M059J (cell line): Measurements from ENCODE around the gene DDAH1. TPM values are rescaled to one million over a fixed set of nuclear protein-coding genes. Genes with fewer than 3 reads are reported as not detected.

Source experiments
- DNase-seq: peaks from one replicate; pipeline ENCODE4 v3.0.0-alpha.2; 2012; ENCODE audit warnings: low read depth
- total RNA-seq: library from RNA; depleted of rRNA; stranded (reverse); fragments of >200 nt; shearing (Covaris generic); gene quantifications from 2 replicates; pipeline ENCODE4 v1.2.3, GENCODE V29; 2014

The DDAH1 gene
- total RNA-seq, 1 experiment from 2014 or later = 82.7 TPM

DNA sequence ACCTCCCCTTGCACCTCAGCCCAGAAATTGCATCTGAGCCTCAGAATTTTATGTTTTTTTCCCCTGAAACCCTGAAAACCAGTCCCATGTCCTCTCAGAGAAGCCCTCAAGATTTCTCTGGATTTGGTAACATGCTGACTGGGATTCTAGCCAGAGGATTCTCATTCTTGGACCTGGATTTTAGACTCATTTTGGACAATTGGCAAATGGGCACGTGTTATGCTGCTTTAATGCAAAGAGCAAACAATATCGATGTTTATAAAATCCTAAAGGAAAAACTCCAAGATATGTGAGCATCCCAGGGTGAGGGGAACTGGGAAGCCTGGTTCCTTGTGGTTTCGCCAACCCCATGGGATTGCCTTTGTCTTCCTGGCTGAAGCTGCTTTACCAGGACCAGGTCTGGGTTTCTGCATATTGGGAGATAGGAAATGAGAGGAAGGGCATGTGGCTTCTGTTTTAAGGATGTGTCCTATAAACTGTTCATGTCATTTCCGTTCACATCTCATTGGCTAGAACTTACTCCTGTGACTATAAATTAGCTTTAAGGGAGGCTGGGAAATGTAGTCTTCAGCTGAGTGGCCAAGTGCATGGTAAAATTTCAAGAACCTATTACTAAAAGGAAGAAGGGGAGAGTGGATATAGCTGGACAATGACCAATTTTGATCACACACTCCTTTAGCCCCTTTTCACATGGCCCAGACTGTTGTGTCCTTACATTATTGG lies 161.4 kb downstream of the DDAH1 start:
- DNase-seq = no peak

DNA sequence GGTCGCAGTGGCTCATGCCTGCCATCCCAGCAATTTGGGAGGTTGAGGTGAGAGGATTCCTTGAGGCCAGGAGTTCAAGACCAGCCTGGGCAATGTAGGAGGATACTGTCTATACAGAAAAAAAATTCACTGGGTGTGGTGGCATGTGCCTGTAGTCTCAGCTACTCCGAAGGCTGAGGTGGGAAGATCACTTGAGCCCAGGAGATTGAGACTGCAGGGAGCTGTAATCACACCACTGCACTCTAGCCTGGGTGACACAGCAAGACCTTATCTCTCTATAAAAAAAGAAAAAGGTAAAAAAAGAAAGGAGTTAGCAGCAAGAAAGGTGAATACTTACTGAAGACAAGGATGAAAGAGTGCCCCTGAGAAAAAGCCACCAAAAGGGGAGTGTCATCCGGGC lies 164.8 kb downstream of the DDAH1 start:
- DNase-seq = no peak

GRCh38 chr1:85297855-85298629 lies 166.9 kb downstream of the DDAH1 start:
- DNase-seq = peak; percentile 100

GRCh38 chr1:85297538-85297854 lies 167.5 kb downstream of the DDAH1 start:
- DNase-seq = no peak

DNA sequence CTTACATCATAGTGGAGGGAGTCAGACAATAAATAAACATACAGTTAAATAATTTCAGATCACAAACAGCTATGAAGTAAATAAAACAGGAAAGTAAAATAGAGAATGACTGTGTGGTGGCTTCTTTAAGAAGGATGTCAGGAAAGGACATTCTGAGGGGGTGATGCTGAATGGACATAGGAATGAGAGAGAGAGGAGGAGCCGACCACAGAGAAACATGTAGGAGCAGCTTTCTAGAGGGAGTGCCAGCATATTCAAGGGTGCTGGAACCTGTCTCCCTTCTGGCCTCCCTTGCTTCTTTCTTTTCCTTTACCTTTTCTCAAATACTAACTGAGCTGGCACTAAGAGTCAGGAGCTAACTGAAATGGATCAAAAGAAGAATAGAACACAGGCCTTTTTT lies 168.0 kb downstream of the DDAH1 start:
- no peak for DNase-seq

DNA sequence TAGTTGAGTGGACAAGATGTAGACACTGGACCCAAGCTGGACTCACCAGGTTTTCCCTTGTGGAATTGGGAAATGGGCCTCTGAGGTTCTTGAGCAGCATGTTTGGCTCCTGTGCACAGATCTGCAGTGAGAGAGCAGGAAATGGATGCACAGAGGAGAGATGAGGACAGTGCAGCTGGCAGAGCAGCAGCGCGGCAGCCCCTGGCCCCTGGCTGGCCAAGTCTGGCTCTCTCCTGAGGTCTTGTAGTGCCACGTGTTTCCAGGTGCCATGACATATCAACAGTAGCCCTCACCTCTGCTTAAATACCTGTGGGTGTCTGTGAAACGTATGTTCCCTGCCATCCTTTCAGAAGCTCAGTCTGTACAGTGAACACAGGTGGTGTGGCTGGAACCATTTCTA lies 169.3 kb downstream of the DDAH1 start:
- no peak for DNase-seq

- peak; percentile 92 for DNase-seq
Observed at GRCh38 chr1:85295006-85295431, 169.9 kb downstream of the DDAH1 start.

GRCh38 chr1:85290826-85291225 lies 174.1 kb downstream of the DDAH1 start:
- no peak for DNase-seq

DNA sequence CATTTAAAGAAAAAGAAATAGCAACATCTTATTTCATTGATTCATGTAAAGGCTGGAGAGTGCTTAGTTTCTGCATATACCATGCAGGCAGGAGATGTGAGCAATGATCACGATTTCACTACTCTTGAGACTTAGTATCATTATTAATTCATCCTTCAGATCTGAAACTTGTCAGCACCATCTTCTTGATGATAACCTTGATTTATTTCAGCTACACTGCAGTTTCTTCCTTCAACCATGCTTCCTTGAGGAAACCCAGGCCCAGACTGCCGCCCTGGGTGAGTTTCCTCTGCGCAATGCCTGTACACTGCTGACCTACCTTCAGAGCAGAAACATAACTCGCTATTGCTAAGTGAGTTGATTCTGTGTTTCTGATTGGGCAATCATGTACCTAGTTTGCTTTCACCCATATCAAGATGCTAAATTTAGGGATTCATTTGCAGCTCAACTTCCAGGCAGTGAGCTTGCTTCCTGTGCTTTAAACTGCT lies 175.1 kb downstream of the DDAH1 start:
- DNase-seq = no peak

GRCh38 chr1:85289207-85289847 lies 175.6 kb downstream of the DDAH1 start:
- DNase-seq = peak; percentile 97

DNA sequence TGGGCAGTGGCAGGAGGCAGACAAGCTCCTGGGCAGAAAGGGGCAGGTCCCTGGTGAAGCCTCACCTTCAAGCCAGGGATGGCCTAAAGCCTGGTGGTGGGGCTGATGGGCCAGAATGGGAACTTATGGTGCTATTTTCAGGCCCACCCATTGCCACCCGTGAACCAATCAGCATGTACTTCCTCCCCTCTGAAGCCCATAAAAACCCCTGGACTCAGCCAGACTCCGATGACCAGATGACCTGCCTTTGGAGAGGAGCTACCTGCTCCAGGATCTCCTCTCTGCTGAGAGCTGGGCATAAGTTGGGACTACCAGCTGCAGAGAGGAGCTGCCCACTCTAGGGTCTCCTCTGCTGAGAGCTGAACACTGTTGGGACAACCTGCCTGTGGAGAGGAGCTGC lies 180.8 kb downstream of the DDAH1 start:
- DNase-seq = no peak

DNA sequence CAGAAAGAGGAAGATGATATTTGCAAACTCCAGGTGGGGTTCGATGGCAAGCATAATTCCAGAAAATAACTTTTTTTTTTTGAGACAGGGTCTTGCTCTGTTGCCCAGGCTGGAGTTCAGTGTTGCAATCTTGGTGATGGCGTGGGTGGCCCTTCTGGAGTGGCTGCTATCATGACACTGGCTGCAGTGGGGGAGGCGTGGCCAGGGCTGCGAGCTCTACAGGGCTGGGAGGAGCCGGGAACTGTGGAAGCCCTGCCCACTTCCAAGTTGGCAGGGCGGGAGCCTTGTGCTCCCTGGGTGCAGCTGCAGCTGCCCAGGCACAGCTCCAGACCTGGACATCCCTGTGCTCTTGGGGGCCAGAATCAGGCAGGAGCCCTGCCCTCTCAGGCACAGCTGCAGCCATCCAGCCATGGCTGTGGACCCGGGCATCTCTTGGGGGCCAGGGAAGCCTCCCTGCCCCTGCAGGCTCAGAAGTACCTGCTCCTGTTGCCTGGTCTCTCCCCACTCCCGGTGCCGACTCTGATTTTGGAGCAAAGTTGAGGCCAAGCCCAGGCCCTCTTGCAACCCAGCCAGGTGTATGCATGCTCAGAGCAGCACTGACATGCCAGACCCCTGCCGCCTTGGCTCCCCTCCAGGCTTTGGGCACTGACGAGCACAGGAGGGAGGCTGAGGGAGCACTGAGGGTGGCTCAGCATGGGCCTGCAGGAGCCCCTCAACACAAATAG lies 181.3 kb downstream of the DDAH1 start:
- DNase-seq = no peak

DNA sequence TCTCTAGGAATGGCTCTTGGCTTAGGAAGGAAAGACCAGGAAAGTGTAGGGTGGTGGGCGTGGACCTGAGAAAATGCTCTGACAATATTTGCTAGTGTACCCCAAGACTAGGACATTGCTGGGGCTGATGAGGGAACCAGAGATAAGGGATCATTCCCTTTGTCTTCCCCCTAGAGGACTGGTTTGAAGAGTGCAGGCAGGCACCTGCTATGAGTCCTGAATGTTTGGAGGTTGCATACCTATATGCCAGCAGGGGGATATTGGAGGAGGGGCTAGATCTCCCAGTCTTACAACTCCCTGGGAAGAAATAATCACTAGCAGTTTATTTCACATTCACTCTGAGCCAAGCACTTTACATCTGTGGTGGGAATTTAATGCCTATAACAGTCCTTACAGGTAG lies 182.5 kb downstream of the DDAH1 start:
- no peak for DNase-seq

GRCh38 chr1:85280636-85281035 lies 184.3 kb downstream of the DDAH1 start:
- no peak for DNase-seq

GRCh38 chr1:85279458-85280080 lies 185.4 kb downstream of the DDAH1 start:
- no peak for DNase-seq

- DNase-seq = peak; percentile 97
Observed at GRCh38 chr1:85278853-85279314, 186.1 kb downstream of the DDAH1 start.

- DNase-seq = no peak
Observed at GRCh38 chr1:85277802-85278201, 187.2 kb downstream of the DDAH1 start.

- DNase-seq = no peak
Observed at GRCh38 chr1:85276978-85277639, 187.8 kb downstream of the DDAH1 start.

DNA sequence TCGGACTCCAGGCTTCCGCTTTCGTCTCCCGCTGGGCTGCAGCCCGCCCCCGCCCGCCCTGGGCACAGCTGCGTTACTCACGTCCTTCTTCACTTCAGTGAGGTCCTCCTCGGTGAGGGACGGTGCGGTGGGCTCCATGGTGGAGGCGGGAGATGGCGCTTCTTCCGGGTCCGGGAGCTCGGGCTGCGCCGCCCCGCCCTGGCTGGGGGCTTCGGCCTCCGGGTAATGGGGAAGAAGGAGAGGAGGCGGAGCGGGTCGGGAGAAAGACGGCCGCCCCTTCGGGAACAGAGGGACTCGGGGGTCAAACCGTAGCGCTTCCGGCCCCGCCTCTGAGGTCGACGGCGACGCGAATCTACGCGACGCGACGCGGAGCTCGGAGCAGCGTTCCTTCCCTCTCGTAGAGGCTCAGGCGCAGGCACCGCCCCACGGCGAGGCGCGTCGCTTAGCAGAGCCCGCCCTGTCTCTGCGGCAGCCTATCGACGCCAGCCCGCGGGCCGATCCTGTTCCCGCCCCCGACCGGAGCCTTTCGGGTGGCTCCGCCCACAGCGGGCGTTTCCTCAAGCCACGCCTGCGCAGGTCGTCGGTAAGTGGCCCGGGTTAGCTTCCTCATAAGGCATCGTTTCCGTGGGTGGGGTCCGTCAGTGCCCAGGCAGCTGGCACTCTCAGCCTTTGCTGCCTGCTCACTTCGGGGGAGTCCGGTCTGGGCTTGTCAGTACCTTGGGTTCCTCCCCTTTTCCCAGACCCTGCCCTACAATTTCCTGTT lies 188.6 kb downstream of the DDAH1 start, which contains the start of gene BCL10:
TSS of gene BCL10 (minus strand) at position 418 of the 763 bp plus-strand sequence. CDS start at position 138, 280 bp downstream.
- peak; percentile 99 for DNase-seq

DNA sequence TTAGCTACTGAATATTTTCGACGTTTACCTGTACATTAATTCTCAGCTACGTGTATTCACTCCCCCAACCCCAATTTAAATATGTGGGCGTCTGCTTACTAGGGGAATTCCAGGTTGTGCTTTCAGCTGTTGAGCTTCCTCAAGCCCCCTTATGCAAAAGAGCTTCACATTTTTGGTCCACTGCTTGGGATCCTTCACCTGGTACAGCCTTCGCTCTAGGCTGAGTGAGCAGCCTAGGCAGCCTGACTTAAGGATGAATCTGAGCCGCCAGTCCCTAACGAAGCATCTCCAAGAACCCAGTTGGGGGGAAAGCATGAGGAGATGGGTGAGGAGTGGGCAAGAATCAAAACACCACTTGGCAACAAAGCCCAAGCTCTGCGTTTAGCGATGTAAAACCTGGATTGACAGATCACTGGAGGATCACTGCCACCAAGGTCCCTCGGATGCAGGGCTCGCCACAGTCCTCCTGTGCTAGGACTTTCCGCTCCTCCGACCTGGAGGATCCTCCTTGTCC lies 189.2 kb downstream of the DDAH1 start:
- DNase-seq = no peak
